ENCODE measurements around the gene LEF1.

LEF1 gene

DNA sequence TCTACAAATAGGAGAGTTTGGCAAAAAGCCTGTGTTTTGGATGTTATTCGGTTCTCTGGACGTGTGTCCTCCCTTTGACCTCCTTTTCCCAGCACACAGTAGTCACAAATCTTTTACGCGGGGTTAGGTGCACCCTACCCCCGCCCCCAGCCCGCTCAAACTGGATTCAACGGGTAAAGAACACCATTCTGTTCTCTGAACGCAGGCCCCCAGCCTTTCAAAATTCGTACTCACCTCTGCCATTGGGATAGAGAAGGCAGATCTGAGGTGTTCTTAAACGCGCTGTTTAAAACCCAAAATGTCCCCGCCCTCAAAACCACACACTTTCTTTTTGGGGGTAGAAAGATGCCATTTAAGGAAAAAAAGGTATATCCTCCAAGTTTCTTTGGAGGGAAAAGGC lies 2.7 kb downstream of the LEF1 start:
- Histone ChIP-seq H3K36me3 (ENCODE audit: control insufficient read depth, insufficient read depth, low read length) (no peaks in the 10 kb centered on the region), H3K9ac (ENCODE audit: low read depth, low read length) (no peak overlapping the region), H3K9me3 (ENCODE audit: control insufficient read depth, insufficient read depth, low read length) (no peaks in the 10 kb centered on the region), H3K27me3 (ENCODE audit: control insufficient read depth, insufficient read depth, low read length) (peaks cover 100% of the 10 kb centered on the region), H3K4me1 (ENCODE audit: control insufficient read depth, insufficient read depth, low read length) (peaks cover 35% of the 10 kb centered on the region), H3K27ac (ENCODE audit: low read depth, low read length) (no peak overlapping the region), H3K4me3 (ENCODE audit: low read depth, low read length) (peak overlapping the region; percentile 62)

DNA sequence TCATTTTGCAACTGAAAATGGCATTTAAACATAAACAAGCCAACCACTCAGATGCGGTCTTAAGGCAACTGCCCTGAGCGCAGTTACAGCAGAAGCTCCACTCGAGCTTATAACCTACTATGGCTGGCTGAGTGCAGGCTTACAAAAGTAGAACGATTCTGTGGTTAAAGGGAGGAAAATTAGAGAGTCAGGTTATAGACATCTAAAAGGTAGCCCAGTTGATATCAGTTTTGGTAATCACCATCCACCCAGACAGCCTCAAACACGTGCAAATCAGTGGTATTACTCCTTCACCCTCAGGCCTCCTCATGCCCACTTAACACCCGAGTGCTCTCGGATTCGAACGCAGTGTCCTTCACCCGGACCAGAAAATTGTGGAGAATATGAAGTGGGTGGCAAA lies 3.1 kb downstream of the LEF1 start:
- Histone ChIP-seq H3K4me3 (ENCODE audit: low read depth, low read length) (peak overlapping the region; percentile 62; the same call in 1 of the 2 replicates), H3K27me3 (ENCODE audit: control insufficient read depth, insufficient read depth, low read length) (peaks cover 96% of the 10 kb centered on the region), H3K9ac (ENCODE audit: low read depth, low read length) (no peak overlapping the region), H3K4me1 (ENCODE audit: control insufficient read depth, insufficient read depth, low read length) (peaks cover 35% of the 10 kb centered on the region), H3K27ac (ENCODE audit: low read depth, low read length) (no peak overlapping the region), H3K9me3 (ENCODE audit: control insufficient read depth, insufficient read depth, low read length) (no peaks in the 10 kb centered on the region), H3K36me3 (ENCODE audit: control insufficient read depth, insufficient read depth, low read length) (no peaks in the 10 kb centered on the region)

DNA sequence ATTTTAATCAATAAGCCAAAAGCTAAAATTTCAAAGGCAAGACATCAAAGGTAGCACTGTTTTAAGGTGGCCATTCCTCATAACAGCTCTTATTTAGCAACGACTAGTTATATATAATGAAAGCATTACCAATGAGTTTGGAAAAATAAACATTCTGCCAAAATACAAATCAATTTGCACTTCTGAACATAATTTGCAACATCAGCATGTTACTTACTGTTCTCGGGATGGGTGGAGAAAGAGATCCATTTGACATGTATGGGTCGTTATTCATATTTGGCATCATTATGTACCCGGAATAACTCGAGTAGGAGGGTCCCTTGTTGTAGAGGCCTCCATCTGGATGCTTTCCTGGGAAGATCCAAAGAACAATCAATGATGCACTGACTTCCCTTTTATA lies 5.4 kb downstream of the LEF1 start:
- Histone ChIP-seq H3K27ac (ENCODE audit: low read depth, low read length) (no peak overlapping the region), H3K36me3 (ENCODE audit: control insufficient read depth, insufficient read depth, low read length) (no peaks in the 10 kb centered on the region), H3K27me3 (ENCODE audit: control insufficient read depth, insufficient read depth, low read length) (peaks cover 92% of the 10 kb centered on the region), H3K9me3 (ENCODE audit: control insufficient read depth, insufficient read depth, low read length) (no peaks in the 10 kb centered on the region), H3K9ac (ENCODE audit: low read depth, low read length) (no peak overlapping the region), H3K4me3 (ENCODE audit: low read depth, low read length) (no peak overlapping the region), H3K4me1 (ENCODE audit: control insufficient read depth, insufficient read depth, low read length) (peaks cover 28% of the 10 kb centered on the region)

DNA sequence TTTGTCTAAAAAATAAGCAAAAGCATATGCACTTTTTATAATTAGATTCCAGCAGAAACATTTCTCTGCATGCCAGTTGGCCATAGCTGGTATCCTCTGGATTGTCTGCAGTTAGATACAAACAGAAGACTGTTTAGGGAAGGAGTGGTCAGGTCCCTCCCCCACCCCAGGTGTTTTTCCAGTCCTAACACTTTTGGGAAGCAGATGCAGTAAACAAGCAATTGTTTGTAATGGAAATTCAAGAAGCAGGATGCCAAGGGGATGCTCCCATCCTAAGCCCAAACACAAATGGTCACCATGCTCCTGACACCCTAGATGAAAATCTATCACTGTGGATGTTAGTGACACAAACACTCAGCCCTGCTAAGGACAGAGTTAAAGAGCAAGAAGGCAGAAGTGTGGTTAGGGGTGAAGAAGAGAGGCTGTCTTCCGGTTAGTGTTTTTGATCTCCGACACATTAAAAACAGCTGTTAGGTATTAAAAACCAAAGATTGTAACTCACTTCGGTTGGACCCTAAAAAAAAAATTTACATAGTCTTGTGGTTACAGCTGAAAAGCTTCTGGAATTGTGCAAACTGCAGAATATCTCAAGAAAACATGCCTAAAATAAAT lies 7.9 kb downstream of the LEF1 start:
- H3K36me3 ChIP-seq (ENCODE audit: control insufficient read depth, insufficient read depth, low read length): no peaks in the 10 kb centered on the region
- peaks cover 24% of the 10 kb centered on the region for H3K4me1 ChIP-seq (ENCODE audit: control insufficient read depth, insufficient read depth, low read length)
- peak overlapping the region; percentile 7 for H3K27ac ChIP-seq (ENCODE audit: low read depth, low read length)
- peaks cover 80% of the 10 kb centered on the region for H3K27me3 ChIP-seq (ENCODE audit: control insufficient read depth, insufficient read depth, low read length)
- no peaks in the 10 kb centered on the region for H3K9me3 ChIP-seq (ENCODE audit: control insufficient read depth, insufficient read depth, low read length)
- H3K9ac ChIP-seq (ENCODE audit: low read depth, low read length): no peak overlapping the region
- 0 out of 2 replicates have a peak overlapping the region, but pooled peaks have one; percentile 6 for H3K4me3 ChIP-seq (ENCODE audit: low read depth, low read length)

DNA sequence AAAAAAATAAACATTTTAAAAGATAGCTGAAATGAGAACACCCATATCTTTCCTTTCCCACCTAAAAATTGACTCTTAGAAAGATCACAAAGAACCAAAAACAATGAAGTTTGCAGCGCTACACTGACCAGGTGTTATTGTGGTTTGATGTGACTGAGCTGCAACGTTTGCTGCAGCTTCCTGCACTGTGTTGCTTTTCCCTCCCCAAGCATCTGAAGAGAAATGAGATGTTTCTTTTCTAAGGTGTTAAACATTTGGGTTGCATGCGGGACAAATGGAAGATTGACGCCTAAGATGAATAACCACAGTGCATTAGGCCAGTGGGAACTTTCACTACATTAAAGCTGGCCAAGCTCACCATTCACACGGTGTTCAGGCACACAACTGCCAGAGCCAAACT lies 8.9 kb downstream of the LEF1 start:
- Histone ChIP-seq H3K9ac (ENCODE audit: low read depth, low read length) (no peak overlapping the region), H3K36me3 (ENCODE audit: control insufficient read depth, insufficient read depth, low read length) (no peaks in the 10 kb centered on the region), H3K27me3 (ENCODE audit: control insufficient read depth, insufficient read depth, low read length) (peaks cover 74% of the 10 kb centered on the region), H3K9me3 (ENCODE audit: control insufficient read depth, insufficient read depth, low read length) (no peaks in the 10 kb centered on the region), H3K4me1 (ENCODE audit: control insufficient read depth, insufficient read depth, low read length) (peaks cover 27% of the 10 kb centered on the region), H3K27ac (ENCODE audit: low read depth, low read length) (no peak overlapping the region), H3K4me3 (ENCODE audit: low read depth, low read length) (no peak overlapping the region)

DNA sequence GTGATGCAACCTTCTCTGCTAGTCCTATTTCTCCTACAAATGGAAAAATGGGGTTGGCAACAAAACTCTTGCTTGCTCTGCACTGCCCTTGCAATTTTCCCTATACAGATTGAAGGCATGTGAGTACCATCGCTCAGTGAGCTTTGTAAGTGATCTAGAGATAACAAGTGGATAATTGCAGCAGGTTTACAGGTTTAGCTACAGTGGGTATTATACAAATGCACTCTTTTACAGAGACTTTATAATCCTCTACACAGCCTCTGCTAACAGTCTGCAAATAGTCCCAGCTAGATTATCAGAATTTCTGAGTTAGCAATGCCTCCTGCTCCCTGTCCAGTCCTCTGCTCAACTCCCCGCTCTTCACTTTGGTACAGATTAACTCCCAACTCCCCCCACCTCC lies 11.1 kb downstream of the LEF1 start:
- no peak overlapping the region for H3K27ac ChIP-seq (ENCODE audit: low read depth, low read length)
- peaks cover 27% of the 10 kb centered on the region for H3K4me1 ChIP-seq (ENCODE audit: control insufficient read depth, insufficient read depth, low read length)

DNA sequence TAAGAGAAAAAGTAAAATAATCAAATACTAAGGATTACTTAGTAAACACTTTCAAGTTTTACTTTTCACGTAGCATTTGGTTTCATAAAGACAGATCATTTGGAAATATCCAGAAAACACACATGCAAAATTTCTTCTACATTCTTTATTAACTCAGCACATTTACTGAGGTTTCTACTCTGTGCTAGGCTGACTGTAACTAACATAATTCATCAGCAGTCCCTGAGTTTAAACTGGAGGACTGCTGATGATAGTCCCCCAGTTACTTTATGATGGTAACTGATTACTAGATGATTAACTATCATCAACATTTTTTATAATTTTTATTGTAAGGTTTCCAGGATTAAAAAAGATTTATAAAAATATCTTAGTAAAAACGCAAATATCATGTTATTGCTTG lies 12.3 kb downstream of the LEF1 start:
- H3K4me1 ChIP-seq (ENCODE audit: control insufficient read depth, insufficient read depth, low read length): peaks cover 25% of the 10 kb centered on the region
- peaks cover 39% of the 10 kb centered on the region for H3K27me3 ChIP-seq (ENCODE audit: control insufficient read depth, insufficient read depth, low read length)
- no peak overlapping the region for H3K9ac ChIP-seq (ENCODE audit: low read depth, low read length)
- no peaks in the 10 kb centered on the region for H3K36me3 ChIP-seq (ENCODE audit: control insufficient read depth, insufficient read depth, low read length)
- no peaks in the 10 kb centered on the region for H3K9me3 ChIP-seq (ENCODE audit: control insufficient read depth, insufficient read depth, low read length)
- H3K4me3 ChIP-seq (ENCODE audit: low read depth, low read length): no peak overlapping the region
- H3K27ac ChIP-seq (ENCODE audit: low read depth, low read length): no peak overlapping the region

More for the DNA sequence above, 11.1 kb downstream of the LEF1 start:
- Histone ChIP-seq H3K9me3 (ENCODE audit: control insufficient read depth, insufficient read depth, low read length) (no peaks in the 10 kb centered on the region), H3K36me3 (ENCODE audit: control insufficient read depth, insufficient read depth, low read length) (no peaks in the 10 kb centered on the region), H3K9ac (ENCODE audit: low read depth, low read length) (no peak overlapping the region), H3K4me3 (ENCODE audit: low read depth, low read length) (no peak overlapping the region), H3K27me3 (ENCODE audit: control insufficient read depth, insufficient read depth, low read length) (peaks cover 52% of the 10 kb centered on the region)

DNA sequence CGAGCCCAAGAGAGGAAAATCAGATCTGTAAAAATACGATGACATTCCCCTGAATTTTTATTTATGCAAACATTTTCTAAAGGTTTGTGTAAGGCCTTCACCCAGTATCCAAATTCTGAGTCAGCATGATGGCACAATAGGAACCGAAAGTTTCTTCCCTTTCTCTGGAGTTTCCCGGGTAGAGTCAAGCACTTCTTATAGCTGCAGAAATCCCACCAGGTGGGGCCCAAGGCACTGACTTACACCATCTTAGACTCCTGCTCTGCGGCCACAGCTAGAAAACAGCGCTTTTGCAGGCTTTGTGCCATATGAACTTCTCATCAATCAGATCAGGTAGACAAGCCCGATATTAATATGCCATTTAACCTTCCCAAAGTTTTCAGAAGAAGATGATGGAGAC lies 13.4 kb downstream of the LEF1 start:
- Histone ChIP-seq H3K27me3 (ENCODE audit: control insufficient read depth, insufficient read depth, low read length) (peaks cover 36% of the 10 kb centered on the region), H3K9ac (ENCODE audit: low read depth, low read length) (no peak overlapping the region), H3K4me3 (ENCODE audit: low read depth, low read length) (no peak overlapping the region), H3K27ac (ENCODE audit: low read depth, low read length) (peak overlapping the region; percentile 29), H3K4me1 (ENCODE audit: control insufficient read depth, insufficient read depth, low read length) (peaks cover 15% of the 10 kb centered on the region), H3K9me3 (ENCODE audit: control insufficient read depth, insufficient read depth, low read length) (no peaks in the 10 kb centered on the region), H3K36me3 (ENCODE audit: control insufficient read depth, insufficient read depth, low read length) (no peaks in the 10 kb centered on the region)

DNA sequence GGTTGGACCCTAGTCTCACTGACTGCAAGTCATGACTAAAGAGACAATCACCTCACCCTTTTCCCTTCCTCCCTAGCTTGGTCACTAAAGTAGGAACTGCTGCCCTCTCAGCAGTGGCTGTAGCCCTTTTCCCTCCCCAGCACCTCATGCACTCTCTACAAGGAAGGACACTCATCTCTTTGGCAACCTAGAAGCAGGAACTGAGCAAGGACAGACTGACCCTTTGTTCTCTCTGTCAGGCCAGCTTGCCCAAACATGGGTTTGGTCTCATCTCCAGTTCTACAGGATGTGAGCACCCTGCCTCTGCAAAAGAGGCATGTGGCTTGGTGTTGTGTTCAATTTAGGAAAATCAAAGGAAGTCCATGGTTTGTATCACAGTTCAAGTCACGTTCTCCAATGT lies 15.8 kb downstream of the LEF1 start:
- Histone ChIP-seq H3K27me3 (ENCODE audit: control insufficient read depth, insufficient read depth, low read length) (peaks cover 14% of the 10 kb centered on the region; the same call in 1 of the 2 replicates), H3K27ac (ENCODE audit: low read depth, low read length) (no peak overlapping the region), H3K9ac (ENCODE audit: low read depth, low read length) (no peak overlapping the region), H3K4me3 (ENCODE audit: low read depth, low read length) (no peak overlapping the region), H3K9me3 (ENCODE audit: control insufficient read depth, insufficient read depth, low read length) (no peaks in the 10 kb centered on the region), H3K4me1 (ENCODE audit: control insufficient read depth, insufficient read depth, low read length) (peaks cover 8% of the 10 kb centered on the region), H3K36me3 (ENCODE audit: control insufficient read depth, insufficient read depth, low read length) (no peaks in the 10 kb centered on the region)

DNA sequence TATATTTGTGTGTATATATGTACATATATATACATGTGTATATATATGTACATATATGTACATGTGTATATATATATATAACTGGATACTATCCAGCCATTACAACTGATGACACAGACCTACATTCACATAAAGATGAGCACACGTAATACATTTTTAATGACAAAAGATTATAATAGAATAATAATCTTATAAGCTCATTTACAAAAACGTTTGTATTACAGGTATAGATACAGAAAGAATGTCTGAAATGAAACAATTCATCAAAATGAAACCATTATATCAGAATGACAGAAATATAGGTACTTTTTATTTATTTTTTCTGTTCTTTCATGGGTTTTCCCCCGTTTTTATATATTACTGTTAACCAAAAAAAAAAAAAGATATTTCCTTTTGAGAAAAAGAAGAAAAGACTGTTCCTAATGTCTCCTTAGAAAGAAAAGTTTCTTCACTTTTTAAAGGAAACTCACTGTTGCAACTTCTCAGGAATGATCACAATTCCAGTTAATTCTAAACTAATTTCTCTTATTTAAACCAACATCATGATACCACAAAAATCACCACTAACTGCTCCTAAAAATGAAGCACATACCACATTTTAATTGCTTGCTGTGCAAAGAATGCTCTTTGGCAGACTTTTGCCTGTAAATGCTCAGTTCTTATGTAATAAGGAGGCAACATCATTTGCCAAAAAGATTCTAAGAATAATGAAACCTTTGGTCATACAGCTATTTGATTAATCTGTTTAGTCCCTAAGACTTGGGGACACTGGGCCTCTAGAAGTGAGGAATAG lies 18.9 kb downstream of the LEF1 start:
- Histone ChIP-seq H3K27me3 (ENCODE audit: control insufficient read depth, insufficient read depth, low read length) (peaks cover 11% of the 10 kb centered on the region), H3K27ac (ENCODE audit: low read depth, low read length) (no peak overlapping the region), H3K4me3 (ENCODE audit: low read depth, low read length) (no peak overlapping the region), H3K9me3 (ENCODE audit: control insufficient read depth, insufficient read depth, low read length) (no peaks in the 10 kb centered on the region), H3K9ac (ENCODE audit: low read depth, low read length) (no peak overlapping the region), H3K36me3 (ENCODE audit: control insufficient read depth, insufficient read depth, low read length) (no peaks in the 10 kb centered on the region), H3K4me1 (ENCODE audit: control insufficient read depth, insufficient read depth, low read length) (peaks cover 5% of the 10 kb centered on the region; the same call in 1 of the 2 replicates)

DNA sequence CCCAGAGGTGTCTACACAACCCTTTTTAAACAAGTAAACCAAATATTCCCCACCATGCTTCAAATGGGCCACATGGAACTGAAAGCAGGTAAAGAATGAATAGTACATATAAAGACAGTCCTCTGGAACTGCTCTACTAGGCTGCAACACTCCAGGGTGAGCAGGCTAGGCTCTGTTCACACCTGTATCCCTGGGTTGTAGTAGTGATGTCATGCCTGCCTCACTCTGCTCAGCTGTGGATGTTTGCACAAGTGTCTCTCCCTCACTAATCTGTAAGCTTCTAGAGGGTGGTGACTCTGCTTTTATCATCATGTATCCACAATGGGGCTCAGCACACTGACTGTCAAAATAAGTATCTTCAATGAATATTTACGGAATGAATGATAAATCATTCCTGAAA lies 20.4 kb downstream of the LEF1 start:
- Histone ChIP-seq H3K9me3 (ENCODE audit: control insufficient read depth, insufficient read depth, low read length) (no peaks in the 10 kb centered on the region), H3K27ac (ENCODE audit: low read depth, low read length) (no peak overlapping the region), H3K4me1 (ENCODE audit: control insufficient read depth, insufficient read depth, low read length) (peaks cover 13% of the 10 kb centered on the region), H3K9ac (ENCODE audit: low read depth, low read length) (no peak overlapping the region), H3K36me3 (ENCODE audit: control insufficient read depth, insufficient read depth, low read length) (no peaks in the 10 kb centered on the region), H3K27me3 (ENCODE audit: control insufficient read depth, insufficient read depth, low read length) (peaks cover 20% of the 10 kb centered on the region), H3K4me3 (ENCODE audit: low read depth, low read length) (no peak overlapping the region)

Measured in HUES48 (cell line).